ENCODE results near the gene DPH1.

DNA sequence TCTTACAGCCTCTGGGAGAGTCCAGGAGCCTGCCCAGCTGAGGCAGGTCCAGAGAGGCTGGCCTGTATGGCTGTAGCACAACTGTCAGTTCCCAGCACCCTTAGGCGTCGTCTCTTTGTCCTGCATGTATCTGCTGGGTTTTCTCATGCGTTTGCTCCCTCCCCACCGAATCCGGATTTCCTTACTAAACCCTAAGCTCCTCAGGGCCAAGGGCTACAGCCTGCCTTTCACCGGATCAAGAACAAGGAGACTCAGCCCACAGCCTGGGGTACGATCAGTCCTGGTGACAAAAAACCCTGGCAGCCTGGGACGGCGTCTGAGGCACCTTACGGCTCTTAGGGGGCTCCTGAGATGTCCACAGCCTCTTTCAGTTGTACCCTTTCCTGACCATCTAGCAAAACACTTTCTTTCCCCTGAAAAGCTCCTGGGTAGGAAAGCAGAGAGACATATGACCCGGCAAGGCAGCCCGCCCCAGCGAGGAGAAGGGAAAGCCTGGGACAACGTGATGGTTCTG lies 37.2 kb downstream of the DPH1 start:
- TF ChIP-seq YY1 (IDR thresholded peaks at IDR 0.05) = no peak
- TF ChIP-seq, protein P1, sequence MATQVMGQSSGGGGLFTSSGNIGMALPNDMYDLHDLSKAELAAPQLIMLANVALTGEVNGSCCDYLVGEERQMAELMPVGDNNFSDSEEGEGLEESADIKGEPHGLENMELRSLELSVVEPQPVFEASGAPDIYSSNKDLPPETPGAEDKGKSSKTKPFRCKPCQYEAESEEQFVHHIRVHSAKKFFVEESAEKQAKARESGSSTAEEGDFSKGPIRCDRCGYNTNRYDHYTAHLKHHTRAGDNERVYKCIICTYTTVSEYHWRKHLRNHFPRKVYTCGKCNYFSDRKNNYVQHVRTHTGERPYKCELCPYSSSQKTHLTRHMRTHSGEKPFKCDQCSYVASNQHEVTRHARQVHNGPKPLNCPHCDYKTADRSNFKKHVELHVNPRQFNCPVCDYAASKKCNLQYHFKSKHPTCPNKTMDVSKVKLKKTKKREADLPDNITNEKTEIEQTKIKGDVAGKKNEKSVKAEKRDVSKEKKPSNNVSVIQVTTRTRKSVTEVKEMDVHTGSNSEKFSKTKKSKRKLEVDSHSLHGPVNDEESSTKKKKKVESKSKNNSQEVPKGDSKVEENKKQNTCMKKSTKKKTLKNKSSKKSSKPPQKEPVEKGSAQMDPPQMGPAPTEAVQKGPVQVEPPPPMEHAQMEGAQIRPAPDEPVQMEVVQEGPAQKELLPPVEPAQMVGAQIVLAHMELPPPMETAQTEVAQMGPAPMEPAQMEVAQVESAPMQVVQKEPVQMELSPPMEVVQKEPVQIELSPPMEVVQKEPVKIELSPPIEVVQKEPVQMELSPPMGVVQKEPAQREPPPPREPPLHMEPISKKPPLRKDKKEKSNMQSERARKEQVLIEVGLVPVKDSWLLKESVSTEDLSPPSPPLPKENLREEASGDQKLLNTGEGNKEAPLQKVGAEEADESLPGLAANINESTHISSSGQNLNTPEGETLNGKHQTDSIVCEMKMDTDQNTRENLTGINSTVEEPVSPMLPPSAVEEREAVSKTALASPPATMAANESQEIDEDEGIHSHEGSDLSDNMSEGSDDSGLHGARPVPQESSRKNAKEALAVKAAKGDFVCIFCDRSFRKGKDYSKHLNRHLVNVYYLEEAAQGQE (IDR thresholded peaks at IDR 0.05) = no peak
- TF ChIP-seq, protein P2, sequence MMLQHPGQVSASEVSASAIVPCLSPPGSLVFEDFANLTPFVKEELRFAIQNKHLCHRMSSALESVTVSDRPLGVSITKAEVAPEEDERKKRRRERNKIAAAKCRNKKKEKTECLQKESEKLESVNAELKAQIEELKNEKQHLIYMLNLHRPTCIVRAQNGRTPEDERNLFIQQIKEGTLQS (IDR thresholded peaks at IDR 0.05) = no peak

Measured in liver (tissue), 2 donors.